Measurements from ENCODE around the gene CHD1.

Gene CHD1

GRCh38 chr5:98804066-98804465, 124.7 kb downstream of the CHD1 start:
- no peak for DNase-seq
